ENCODE measurements around the gene LAIR1. TPM values are rescaled to one million over a fixed set of nuclear protein-coding genes. Genes with fewer than 3 reads are reported as not detected.

LAIR1 gene
- total RNA-seq, 1 donor from 2014 or later, result not detected

GRCh38 chr19:54335979-54336892 is 28.5 kb downstream of the LAIR1 start:
- Mint-ChIP-seq H3K4me3 (ENCODE audit: unreplicated experiment) (no peak overlapping the region), H3K27me3 (ENCODE audit: unreplicated experiment) (peaks cover 4% of the 10 kb centered on the region), H3K4me1 (ENCODE audit: unreplicated experiment) (no peaks in the 10 kb centered on the region), H3K27ac (ENCODE audit: unreplicated experiment) (no peak overlapping the region), H3K36me3 (ENCODE audit: unreplicated experiment) (no peaks in the 10 kb centered on the region), H3K9me3 (ENCODE audit: unreplicated experiment) (no peaks in the 10 kb centered on the region)
- no peak for DNase-seq (ENCODE audit: extremely low spot score, unreplicated experiment)
- TF ChIP-seq CTCF (IDR thresholded peaks at IDR 0.05), result no peak

GRCh38 chr19:54335164-54335563 is 29.6 kb downstream of the LAIR1 start:
- no peak for DNase-seq (ENCODE audit: extremely low spot score, unreplicated experiment)
- Mint-ChIP-seq H3K4me1 (ENCODE audit: unreplicated experiment) (no peaks in the 10 kb centered on the region), H3K4me3 (ENCODE audit: unreplicated experiment) (no peak overlapping the region), H3K9me3 (ENCODE audit: unreplicated experiment) (no peaks in the 10 kb centered on the region), H3K36me3 (ENCODE audit: unreplicated experiment) (no peaks in the 10 kb centered on the region), H3K27ac (ENCODE audit: unreplicated experiment) (no peak overlapping the region), H3K27me3 (ENCODE audit: unreplicated experiment) (peaks cover 4% of the 10 kb centered on the region)
- TF ChIP-seq CTCF (IDR thresholded peaks at IDR 0.05), result no peak

GRCh38 chr19:54333586-54334298 is 31.0 kb downstream of the LAIR1 start:
- Mint-ChIP-seq H3K27me3 (ENCODE audit: unreplicated experiment) (peaks cover 4% of the 10 kb centered on the region), H3K27ac (ENCODE audit: unreplicated experiment) (no peak overlapping the region), H3K36me3 (ENCODE audit: unreplicated experiment) (no peaks in the 10 kb centered on the region), H3K4me1 (ENCODE audit: unreplicated experiment) (no peaks in the 10 kb centered on the region), H3K4me3 (ENCODE audit: unreplicated experiment) (no peak overlapping the region), H3K9me3 (ENCODE audit: unreplicated experiment) (no peaks in the 10 kb centered on the region)
- no peak for DNase-seq (ENCODE audit: extremely low spot score, unreplicated experiment)
- no peak for TF ChIP-seq CTCF (IDR thresholded peaks at IDR 0.05)

- no peak for DNase-seq (ENCODE audit: extremely low spot score, unreplicated experiment)
- peaks cover 4% of the 10 kb centered on the region for H3K27me3 Mint-ChIP-seq (ENCODE audit: unreplicated experiment)
- H3K36me3 Mint-ChIP-seq (ENCODE audit: unreplicated experiment), result no peaks in the 10 kb centered on the region
- H3K4me1 Mint-ChIP-seq (ENCODE audit: unreplicated experiment), result no peaks in the 10 kb centered on the region
- H3K9me3 Mint-ChIP-seq (ENCODE audit: unreplicated experiment), result no peaks in the 10 kb centered on the region
- no peak for TF ChIP-seq CTCF (IDR thresholded peaks at IDR 0.05)
- H3K27ac Mint-ChIP-seq (ENCODE audit: unreplicated experiment), result no peak overlapping the region
- H3K4me3 Mint-ChIP-seq (ENCODE audit: unreplicated experiment), result no peak overlapping the region
Measured at GRCh38 chr19:54332149-54332548, 32.6 kb downstream of the LAIR1 start.

GRCh38 chr19:54331626-54332025 is 33.1 kb downstream of the LAIR1 start:
- no peak for DNase-seq (ENCODE audit: extremely low spot score, unreplicated experiment)
- no peak overlapping the region for H3K27ac Mint-ChIP-seq (ENCODE audit: unreplicated experiment)
- H3K4me3 Mint-ChIP-seq (ENCODE audit: unreplicated experiment), result no peak overlapping the region
- peaks cover 4% of the 10 kb centered on the region for H3K27me3 Mint-ChIP-seq (ENCODE audit: unreplicated experiment)
- H3K36me3 Mint-ChIP-seq (ENCODE audit: unreplicated experiment), result no peaks in the 10 kb centered on the region
- H3K4me1 Mint-ChIP-seq (ENCODE audit: unreplicated experiment), result no peaks in the 10 kb centered on the region
- H3K9me3 Mint-ChIP-seq (ENCODE audit: unreplicated experiment), result no peaks in the 10 kb centered on the region
- no peak for TF ChIP-seq CTCF (IDR thresholded peaks at IDR 0.05)

All from osteocyte (in vitro differentiated cells).